Activated T-helper 17 cell treated with anti-CD3 and anti-CD28 coated beads, Interleukin-2, amount 50 U/mL, for 72 hours (primary cell): ENCODE results near the gene ACMSD. TPM values are rescaled to one million over a fixed set of nuclear protein-coding genes. Genes with fewer than 3 reads are reported as not detected.
A peak's percentile ranks its signal among the peaks of the same experiment; 100 is the strongest.
"Not testable (repeated sequence)": the region's sequence is repeated elsewhere in the genome, so short reads cannot be mapped to it uniquely, and the experiment has no call there.

Experiments used
- ATAC-seq: fragments of 150-1000 bp; cut with Tn5 transposase; replicated peaks from 2 replicates; pipeline ENCODE4 v1.10.0; 2021; ENCODE audit warnings: mild to moderate bottlenecking, moderate library complexity
- H3K27ac Mint-ChIP-seq: one replicate; pipeline ENCODE4 v1.8.0; 2022; ENCODE audit warnings: mixed read lengths
- H3K27me3 Mint-ChIP-seq: one replicate; pipeline ENCODE4 v1.8.0; 2022; ENCODE audit warnings: mixed read lengths
- H3K36me3 Mint-ChIP-seq: one replicate; pipeline ENCODE4 v1.8.0; 2022; ENCODE audit warnings: low read depth, mild to moderate bottlenecking, mixed read lengths
- H3K4me1 Mint-ChIP-seq: one replicate; pipeline ENCODE4 v1.8.0; 2022; ENCODE audit warnings: mixed read lengths
- H3K4me3 Mint-ChIP-seq: one replicate; pipeline ENCODE4 v1.8.0; 2022; ENCODE audit warnings: mild to moderate bottlenecking, mixed read lengths
- H3K9me3 Mint-ChIP-seq: one replicate; pipeline ENCODE4 v1.8.0; 2022; ENCODE audit warnings: mixed read lengths
- total RNA-seq, 2 donors: library from RNA; stranded (reverse); gene quantifications; one replicate each; pipeline ENCODE4 v1.2.3, GENCODE V29; 2022

The ACMSD gene
- total RNA-seq, 2 donors from 2014 or later = not detected

GRCh38 chr2:134906726-134907125 lies 68.3 kb downstream of the ACMSD start:
- no peaks in the 10 kb centered on the region for H3K36me3 Mint-ChIP-seq
- no peak overlapping the region for H3K4me3 Mint-ChIP-seq
- H3K4me1 Mint-ChIP-seq = no peaks in the 10 kb centered on the region
- ATAC-seq = no peak
- H3K27me3 Mint-ChIP-seq = peaks cover 8% of the 10 kb centered on the region
- H3K9me3 Mint-ChIP-seq = peaks cover 4% of the 10 kb centered on the region
- no peak overlapping the region for H3K27ac Mint-ChIP-seq

- not testable (repeated sequence) for ATAC-seq, H3K36me3 Mint-ChIP-seq, H3K9me3 Mint-ChIP-seq, H3K4me1 Mint-ChIP-seq, H3K27ac Mint-ChIP-seq, H3K4me3 Mint-ChIP-seq
- H3K27me3 Mint-ChIP-seq = peaks cover 12% of the 10 kb centered on the region
These were observed 69.2 kb downstream of the ACMSD start for GRCh38 chr2:134907441-134908116.

GRCh38 chr2:134910763-134911399 lies 72.5 kb downstream of the ACMSD start:
- Mint-ChIP-seq H3K36me3 (no peaks in the 10 kb centered on the region), H3K9me3 (peaks cover 4% of the 10 kb centered on the region), H3K27me3 (peaks cover 6% of the 10 kb centered on the region), H3K4me1 (peaks cover 4% of the 10 kb centered on the region), H3K27ac (no peak overlapping the region), H3K4me3 (no peak overlapping the region)
- ATAC-seq = no peak

GRCh38 chr2:134911400-134911785 lies 73.0 kb downstream of the ACMSD start:
- H3K4me1 Mint-ChIP-seq = peaks cover 4% of the 10 kb centered on the region
- no peaks in the 10 kb centered on the region for H3K36me3 Mint-ChIP-seq
- peaks cover 4% of the 10 kb centered on the region for H3K9me3 Mint-ChIP-seq
- H3K27ac Mint-ChIP-seq = no peak overlapping the region
- no peak overlapping the region for H3K4me3 Mint-ChIP-seq
- ATAC-seq = no peak
- peaks cover 3% of the 10 kb centered on the region for H3K27me3 Mint-ChIP-seq

- Mint-ChIP-seq H3K4me3 (no peak overlapping the region), H3K27me3 (peaks cover 3% of the 10 kb centered on the region), H3K9me3 (peaks cover 4% of the 10 kb centered on the region), H3K27ac (no peak overlapping the region), H3K4me1 (peaks cover 4% of the 10 kb centered on the region), H3K36me3 (no peaks in the 10 kb centered on the region)
- ATAC-seq = no peak
These were observed 73.9 kb downstream of the ACMSD start for GRCh38 chr2:134912361-134912760.

GRCh38 chr2:134917360-134917865 lies 79.0 kb downstream of the ACMSD start:
- Mint-ChIP-seq H3K9me3 (no peaks in the 10 kb centered on the region), H3K36me3 (peaks cover 44% of the 10 kb centered on the region), H3K4me1 (peaks cover 5% of the 10 kb centered on the region), H3K27me3 (no peaks in the 10 kb centered on the region), H3K4me3 (peak overlapping the region; percentile 98), H3K27ac (peak overlapping the region; percentile 93)
- ATAC-seq = no peak

GRCh38 chr2:134917888-134918525 lies 79.6 kb downstream of the ACMSD start:
- Mint-ChIP-seq H3K36me3 (peaks cover 50% of the 10 kb centered on the region), H3K27me3 (no peaks in the 10 kb centered on the region), H3K4me3 (peak overlapping the region; percentile 98), H3K4me1 (peaks cover 10% of the 10 kb centered on the region), H3K9me3 (no peaks in the 10 kb centered on the region), H3K27ac (peak overlapping the region; percentile 93)
- ATAC-seq = peak; percentile 80

- Mint-ChIP-seq H3K36me3 (peaks cover 57% of the 10 kb centered on the region), H3K27ac (peak within 1 kb of the TSS; percentile 93), H3K27me3 (no peaks in the 10 kb centered on the region), H3K4me1 (peaks cover 10% of the 10 kb centered on the region), H3K4me3 (peak within 1 kb of the TSS; percentile 98), H3K9me3 (no peaks in the 10 kb centered on the region)
- peak; percentile 88 for ATAC-seq
These were observed 80.3 kb downstream of the ACMSD start, which contains the start of gene CCNT2 for GRCh38 chr2:134918526-134919340. Gene CCNT2, plus strand, starts transcription at chr2:134918822. Its CDS starts 33 bp downstream, at chr2:134918855.

- peak overlapping the region; percentile 93 for H3K27ac Mint-ChIP-seq
- peaks cover 16% of the 10 kb centered on the region for H3K4me1 Mint-ChIP-seq
- no peaks in the 10 kb centered on the region for H3K9me3 Mint-ChIP-seq
- H3K27me3 Mint-ChIP-seq = no peaks in the 10 kb centered on the region
- H3K36me3 Mint-ChIP-seq = peaks cover 66% of the 10 kb centered on the region
- no peak for ATAC-seq
- peak overlapping the region; percentile 98 for H3K4me3 Mint-ChIP-seq
These were observed 81.2 kb downstream of the ACMSD start for GRCh38 chr2:134919341-134920210.

- peaks cover 3% of the 10 kb centered on the region for H3K9me3 Mint-ChIP-seq
- H3K27ac Mint-ChIP-seq = peak overlapping the region; percentile 25
- H3K36me3 Mint-ChIP-seq = peaks cover 89% of the 10 kb centered on the region
- H3K4me3 Mint-ChIP-seq = peak overlapping the region; percentile 50
- no peaks in the 10 kb centered on the region for H3K27me3 Mint-ChIP-seq
- no peak for ATAC-seq
- peaks cover 42% of the 10 kb centered on the region for H3K4me1 Mint-ChIP-seq
These were observed 86.5 kb downstream of the ACMSD start for GRCh38 chr2:134924912-134925311.

- Mint-ChIP-seq H3K9me3 (peaks cover 3% of the 10 kb centered on the region), H3K4me1 (peaks cover 45% of the 10 kb centered on the region), H3K4me3 (peak overlapping the region; percentile 50), H3K27ac (peak overlapping the region; percentile 79), H3K36me3 (peaks cover 90% of the 10 kb centered on the region), H3K27me3 (no peaks in the 10 kb centered on the region)
- no peak for ATAC-seq
These were observed 88.0 kb downstream of the ACMSD start for GRCh38 chr2:134926231-134926931.

- H3K27me3 Mint-ChIP-seq = no peaks in the 10 kb centered on the region
- no peak overlapping the region for H3K27ac Mint-ChIP-seq
- peaks cover 3% of the 10 kb centered on the region for H3K9me3 Mint-ChIP-seq
- peak; percentile 46 for ATAC-seq
- H3K4me3 Mint-ChIP-seq = no peak overlapping the region
- H3K4me1 Mint-ChIP-seq = peaks cover 47% of the 10 kb centered on the region
- H3K36me3 Mint-ChIP-seq = peaks cover 91% of the 10 kb centered on the region
These were observed 88.8 kb downstream of the ACMSD start for GRCh38 chr2:134927195-134927594.
